Liver (tissue), 9 donors: ENCODE data around the gene DNAJA4. TPM values are rescaled to one million over a fixed set of nuclear protein-coding genes. Genes with fewer than 3 reads are reported as not detected.
A peak's percentile ranks its signal among the peaks of the same experiment; 100 is the strongest.

ENCODE experiments used
- DNase-seq: peaks from one replicate; pipeline ENCODE4 v3.0.0-alpha.2; 2017; ENCODE audit warnings: low spot score
- H3K27ac ChIP-seq, 2 donors: one replicate each; pipeline ENCODE4 v1.7.0; 2013; ENCODE audit warnings: inconsistent platforms in 2 of 2, low read length in 2 of 2, control low read depth in 1 of 2, low read depth in 1 of 2, mild to moderate bottlenecking in 1 of 2
- H3K27me3 ChIP-seq, 4 donors: one replicate each; pipeline versions ENCODE4 v1.6.1 to v1.7.0; 2013; ENCODE audit warnings: low read length in 3 of 4, inconsistent platforms in 1 of 4, mild to moderate bottlenecking in 1 of 4, moderate library complexity in 1 of 4; ENCODE audit not compliant: control insufficient read depth in 4 of 4, insufficient read depth in 4 of 4
- H3K36me3 ChIP-seq, 4 donors: one replicate each; pipeline versions ENCODE4 v1.6.1 to v1.7.0; 2013; ENCODE audit warnings: low read length in 3 of 4, mild to moderate bottlenecking in 3 of 4, low read depth in 1 of 4, moderate library complexity in 1 of 4; ENCODE audit not compliant: control insufficient read depth in 4 of 4, insufficient read depth in 3 of 4
- H3K4me1 ChIP-seq, 4 donors: one replicate each; pipeline versions ENCODE4 v1.6.1 to v1.7.0; 2013; ENCODE audit warnings: low read length in 3 of 4, mild to moderate bottlenecking in 3 of 4, moderate library complexity in 1 of 4; ENCODE audit not compliant: control insufficient read depth in 4 of 4, insufficient read depth in 4 of 4
- H3K4me3 ChIP-seq, 3 donors: one replicate each; pipeline versions ENCODE4 v1.6.1 to v1.7.0; 2013; ENCODE audit warnings: low read length in 3 of 3, control low read depth in 1 of 3, low read depth in 1 of 3, mild to moderate bottlenecking in 1 of 3
- H3K9ac ChIP-seq, 2 donors: one replicate each; pipeline ENCODE4 v1.7.0; 2013; ENCODE audit warnings: low read length in 2 of 2, mild to moderate bottlenecking in 2 of 2, moderate library complexity in 2 of 2, control low read depth in 1 of 2, low read depth in 1 of 2
- H3K9me3 ChIP-seq, 4 donors: one replicate each; pipeline versions ENCODE4 v1.6.1 to v1.7.0; 2013; ENCODE audit warnings: low read length in 3 of 4; ENCODE audit not compliant: control insufficient read depth in 4 of 4
- ATF3 ChIP-seq: IDR thresholded peaks from 2 replicates; pipeline ENCODE4 v1.6.1; 2016; ENCODE audit warnings: antibody characterized with exemption
- CTCF ChIP-seq: fragments of 150-350 bp; IDR thresholded peaks from 2 replicates; pipeline ENCODE4 v1.5.1; 2017; ENCODE audit warnings: improper control_type of control experiment, low read depth, low read length; ENCODE audit not compliant: missing input control
- FOXA1 ChIP-seq: IDR thresholded peaks from 2 replicates; pipeline ENCODE4 v1.6.1; 2016; ENCODE audit warnings: antibody characterized with exemption
- GABPA ChIP-seq, 2 donors: IDR thresholded peaks in 1 of 2; conservative IDR thresholded peaks in 1 of 2; 2 replicates each; pipeline ENCODE4 v1.6.1; 2016; ENCODE audit warnings: antibody characterized with exemption in 2 of 2, mild to moderate bottlenecking in 1 of 2, moderate library complexity in 1 of 2
- HNF4A ChIP-seq, 2 donors: conservative IDR thresholded peaks; 2 replicates each; pipeline ENCODE4 v1.6.1; 2016; ENCODE audit warnings: antibody characterized with exemption in 2 of 2, mild to moderate bottlenecking in 2 of 2
- HNF4G ChIP-seq: IDR thresholded peaks from 2 replicates; pipeline ENCODE4 v1.6.1; 2016; ENCODE audit warnings: antibody characterized with exemption
- JUND ChIP-seq, 2 donors: IDR thresholded peaks; 2 replicates each; pipeline ENCODE4 v1.6.1; 2016; ENCODE audit warnings: antibody characterized with exemption in 2 of 2
- MAX ChIP-seq: IDR thresholded peaks from 2 replicates; pipeline ENCODE4 v1.6.1; 2016; ENCODE audit warnings: antibody characterized with exemption
- NR2F2 ChIP-seq: IDR thresholded peaks from 2 replicates; pipeline ENCODE4 v1.6.1; 2016; ENCODE audit warnings: antibody characterized with exemption
- RAD21 ChIP-seq, 2 donors: IDR thresholded peaks; 2 replicates each; pipeline ENCODE4 v1.6.1; 2016; ENCODE audit warnings: antibody characterized with exemption in 2 of 2, mild to moderate bottlenecking in 2 of 2
- REST ChIP-seq: IDR thresholded peaks from 2 replicates; pipeline ENCODE4 v1.6.1; 2016; ENCODE audit warnings: antibody characterized with exemption, mild to moderate bottlenecking
- SP1 ChIP-seq: IDR thresholded peaks from 2 replicates; pipeline ENCODE4 v1.6.1; 2018; ENCODE audit warnings: antibody characterized with exemption, mild to moderate bottlenecking
- TAF1 ChIP-seq: conservative IDR thresholded peaks from 2 replicates; pipeline ENCODE4 v1.6.1; 2016; ENCODE audit warnings: antibody characterized with exemption, mild to moderate bottlenecking
- YY1 ChIP-seq: IDR thresholded peaks from 2 replicates; pipeline ENCODE4 v1.6.1; 2016; ENCODE audit warnings: antibody characterized with exemption, mild to moderate bottlenecking
- ZBTB33 ChIP-seq: IDR thresholded peaks from 2 replicates; pipeline ENCODE4 v1.6.1; 2016; ENCODE audit warnings: antibody characterized with exemption
- WGBS: extraction: QIAGEN DNeasy Blood & Tissue Kit; methylation state at CpG from one replicate; pipeline ENCODE4 v1.1.7; 2013; 5-methylcytosine and 5-hydroxymethylcytosine counted together
- polyA plus RNA-seq, 2 donors: library from polyadenylated mRNA; stranded (reverse) in 1 of 2; unstranded in 1 of 2; fragments of 200-250 nt in 1 of 2; fragments of >200 nt in 1 of 2; fragmentation: Nextera tagmentation in 1 of 2; extraction: Ambion mirVana in 1 of 2; gene quantifications; one replicate each; pipeline versions ENCODE4 v1.2.1 to v1.2.3, GENCODE V29; 2013 to 2015
- total RNA-seq, 2 donors: library from RNA; depleted of rRNA; stranded (reverse); fragments of >200 nt; gene quantifications; one replicate each; pipeline ENCODE4 v1.2.3, GENCODE V29; 2014
- donor health status: healthy.
- donor health status: healthy.
- donor health status: healthy.
- donor health status: healthy.
- donor health status: healthy.

Gene DNAJA4
- total and polyA plus RNA-seq, 4 donors: 0.93 to 79.0 (median 2.0) TPM

GRCh38 chr15:78265137-78265460 is 737 bp downstream of the DNAJA4 start:
- no peaks in the 10 kb centered on the region for H3K9me3 ChIP-seq
- peaks cover 0 to 5% (median 1%) of the 10 kb centered on the region in 4 donors for H3K4me1 ChIP-seq
- no peaks in the 10 kb centered on the region for H3K36me3 ChIP-seq
- H3K27ac ChIP-seq: no peak overlapping the region
- WGBS: 55% methylated on average over 12 of the region's 12 CpGs
- TF ChIP-seq JUND (IDR thresholded peaks at IDR 0.05) (no peak), CTCF (no peak), MAX (no peak), SP1 (no peak), HNF4A (conservative IDR thresholded peaks at IDR 0.05) (no peak), HNF4G (no peak), GABPA (IDR thresholded peaks at IDR 0.05 in 1 of 2, conservative IDR thresholded peaks at IDR 0.05 in 1 of 2) (no peak)
- H3K27me3 ChIP-seq: peaks cover 0 to 3% (median 0%) of the 10 kb centered on the region in 4 donors
- peak overlapping the region; percentile 51 to 59 (median 57) for H3K4me3 ChIP-seq
- DNase-seq: no peak
- peak overlapping the region in 1 of 2 donors; percentile 42 for H3K9ac ChIP-seq

DNA sequence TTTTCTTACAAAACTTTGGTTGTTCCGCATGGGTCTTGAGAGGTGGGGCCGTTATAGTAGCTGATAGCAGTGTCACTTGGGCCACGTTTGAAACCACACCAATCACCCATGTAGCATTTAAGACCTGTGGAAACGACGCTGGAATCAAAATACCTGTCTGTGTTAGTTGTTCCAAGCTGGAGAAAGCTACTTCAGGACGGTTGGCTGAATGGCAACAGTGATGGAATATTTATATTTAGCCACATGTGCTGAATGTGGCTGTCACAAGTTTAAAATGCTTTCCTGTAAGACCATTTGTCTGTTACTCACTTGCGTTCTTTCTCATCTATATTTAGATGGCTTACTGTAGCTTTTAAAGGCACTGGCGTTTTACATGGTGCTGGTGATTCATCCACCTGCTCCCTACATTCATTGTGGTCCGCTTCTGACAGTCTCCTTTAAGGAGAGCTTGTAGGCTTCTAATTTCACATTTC is 1.4 kb downstream of the DNAJA4 start:
- no peaks in the 10 kb centered on the region for H3K36me3 ChIP-seq

DNA sequence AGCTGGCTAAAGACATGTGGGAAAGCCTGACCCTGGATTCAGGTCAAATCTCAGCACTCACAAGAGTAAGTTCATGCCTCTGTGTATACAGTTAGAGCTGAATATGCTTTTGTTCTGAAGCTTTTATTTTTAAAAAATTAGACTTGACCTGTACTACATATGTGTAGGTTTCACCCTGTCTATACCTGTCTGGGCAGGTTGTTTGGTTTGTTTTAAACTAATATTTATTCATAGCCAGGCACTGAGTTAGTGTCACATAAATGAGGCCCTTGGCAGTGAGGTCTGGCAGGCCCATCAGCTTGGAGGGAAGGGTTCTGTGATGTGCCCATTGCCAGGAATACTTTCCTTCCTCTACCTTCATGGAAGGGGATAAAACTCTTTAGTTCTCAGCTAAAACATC is 1.9 kb downstream of the DNAJA4 start:
- H3K36me3 ChIP-seq: no peaks in the 10 kb centered on the region
- H3K27ac ChIP-seq: no peak overlapping the region
- no peak for TF ChIP-seq ZBTB33
- no peak for TF ChIP-seq SP1
- no peak for TF ChIP-seq HNF4G
- TF ChIP-seq REST: no peak
- TF ChIP-seq RAD21 (IDR thresholded peaks at IDR 0.05): no peak
- TF ChIP-seq YY1: no peak
- TF ChIP-seq NR2F2: no peak
- no peak for TF ChIP-seq GABPA (IDR thresholded peaks at IDR 0.05 in 1 of 2, conservative IDR thresholded peaks at IDR 0.05 in 1 of 2)
- no peak for TF ChIP-seq TAF1
- TF ChIP-seq FOXA1: no peak
- TF ChIP-seq CTCF: no peak
- no peak for TF ChIP-seq HNF4A (conservative IDR thresholded peaks at IDR 0.05)
- no peak for TF ChIP-seq MAX
- H3K9ac ChIP-seq: no peak overlapping the region
- no peaks in the 10 kb centered on the region for H3K9me3 ChIP-seq
- H3K4me3 ChIP-seq: no peak overlapping the region
- H3K27me3 ChIP-seq: peaks cover 0 to 3% (median 0%) of the 10 kb centered on the region in 4 donors
- DNase-seq: no peak
- peaks cover 0 to 5% (median 1%) of the 10 kb centered on the region in 4 donors for H3K4me1 ChIP-seq

More for the DNA sequence above, 1.4 kb downstream of the DNAJA4 start:
- Histone ChIP-seq H3K9ac (no peak overlapping the region), H3K27me3 (peaks cover 0 to 3% (median 0%) of the 10 kb centered on the region in 4 donors), H3K9me3 (no peaks in the 10 kb centered on the region), H3K4me3 (no peak overlapping the region), H3K4me1 (peaks cover 0 to 5% (median 1%) of the 10 kb centered on the region in 4 donors), H3K27ac (no peak overlapping the region)
- DNase-seq: no peak
- WGBS: 86% methylated on average over 9 of the region's 9 CpGs
- no peak for TF ChIP-seq ATF3
- no peak for TF ChIP-seq FOXA1
